Trophoblast cell (in vitro differentiated cells and primary cell): Measurements from ENCODE around the gene SLC25A38.

Experiments used
- DNase-seq, 2 donors: peaks; one replicate each; pipeline ENCODE4 v3.0.0-alpha.2; 2016
- H2AFZ ChIP-seq: 2 replicates; pipeline ENCODE4 v1.6.1; 2013; ENCODE audit warnings: low read length, moderate library complexity, mild to moderate bottlenecking; ENCODE audit not compliant: insufficient read depth, poor library complexity
- H2AK5ac ChIP-seq: 2 replicates; pipeline ENCODE4 v1.6.1; 2013; ENCODE audit warnings: mild to moderate bottlenecking, low read length
- H2BK120ac ChIP-seq: 2 replicates; pipeline ENCODE4 v1.6.1; 2013; ENCODE audit warnings: low read length, mild to moderate bottlenecking, moderate library complexity; ENCODE audit not compliant: insufficient read depth, poor library complexity
- H2BK12ac ChIP-seq: 2 replicates; pipeline ENCODE4 v1.6.1; 2013; ENCODE audit warnings: mild to moderate bottlenecking, low read length, moderate library complexity
- H2BK5ac ChIP-seq: 2 replicates; pipeline ENCODE4 v1.6.1; 2013; ENCODE audit warnings: low read length, low read depth, moderate library complexity, mild to moderate bottlenecking; ENCODE audit not compliant: poor library complexity
- H3K14ac ChIP-seq: 2 replicates; pipeline ENCODE4 v1.6.1; 2013; ENCODE audit warnings: mild to moderate bottlenecking, low read length
- H3K18ac ChIP-seq: 2 replicates; pipeline ENCODE4 v1.6.1; 2013; ENCODE audit warnings: mild to moderate bottlenecking, low read length
- H3K23ac ChIP-seq: 2 replicates; pipeline ENCODE4 v1.6.1; 2013; ENCODE audit warnings: low read length
- H3K27ac ChIP-seq: 2 replicates; pipeline ENCODE4 v1.5.1; 2013; ENCODE audit warnings: low read depth, mild to moderate bottlenecking, inconsistent platforms, low read length, moderate library complexity
- H3K27me3 ChIP-seq: 2 replicates; pipeline ENCODE4 v1.6.1; 2013; ENCODE audit warnings: inconsistent platforms, mild to moderate bottlenecking, low read length, moderate library complexity; ENCODE audit not compliant: insufficient read depth
- H3K36me3 ChIP-seq, 2 experiments: 1 replicate in 1 of 2; 2 replicates in 1 of 2; pipeline ENCODE4 v1.6.1; 2013; ENCODE audit warnings: low read length in 2 of 2, mild to moderate bottlenecking in 2 of 2, moderate library complexity in 1 of 2; ENCODE audit not compliant: insufficient read depth in 2 of 2, control insufficient read depth in 1 of 2
- H3K4ac ChIP-seq: 2 replicates; pipeline ENCODE4 v1.6.1; 2013; ENCODE audit warnings: low read depth, mild to moderate bottlenecking, low read length, moderate library complexity
- H3K4me1 ChIP-seq, 2 experiments: 1 replicate in 1 of 2; 2 replicates in 1 of 2; pipeline ENCODE4 v1.6.1; 2013; ENCODE audit warnings: low read length in 2 of 2, mild to moderate bottlenecking in 2 of 2, moderate library complexity in 1 of 2; ENCODE audit not compliant: insufficient read depth in 2 of 2, control insufficient read depth in 1 of 2
- H3K4me2 ChIP-seq: 2 replicates; pipeline ENCODE4 v1.6.1; 2013; ENCODE audit warnings: inconsistent platforms, mild to moderate bottlenecking, low read length, moderate library complexity
- H3K4me3 ChIP-seq: 2 replicates; pipeline ENCODE4 v1.5.1; 2013; ENCODE audit warnings: mild to moderate bottlenecking, low read depth, low read length, inconsistent platforms
- H3K79me1 ChIP-seq: one replicate; pipeline ENCODE4 v1.6.1; 2013; ENCODE audit warnings: low read length
- H3K79me2 ChIP-seq: 2 replicates; pipeline ENCODE4 v1.6.1; 2013; ENCODE audit warnings: low read length, mild to moderate bottlenecking; ENCODE audit not compliant: control insufficient read depth, insufficient read depth, poor library complexity
- H3K9ac ChIP-seq: 2 replicates; pipeline ENCODE4 v1.6.1; 2013; ENCODE audit warnings: mild to moderate bottlenecking, low read length
- H3K9me3 ChIP-seq: 2 replicates; pipeline ENCODE4 v1.6.1; 2013; ENCODE audit warnings: low read depth, mild to moderate bottlenecking, control low read depth, inconsistent platforms, low read length; ENCODE audit not compliant: insufficient read depth
- H4K12ac ChIP-seq: 2 replicates; pipeline ENCODE4 v1.6.1; 2013; ENCODE audit warnings: low read depth, mild to moderate bottlenecking, low read length, moderate library complexity
- H4K8ac ChIP-seq: 2 replicates; pipeline ENCODE4 v1.6.1; 2013; ENCODE audit warnings: low read depth, mild to moderate bottlenecking, low read length, moderate library complexity
- H4K91ac ChIP-seq: one replicate; pipeline ENCODE4 v1.6.1; 2013; ENCODE audit warnings: low read depth, mild to moderate bottlenecking, low read length, moderate library complexity
- WGBS: extraction: QIAGEN DNeasy Blood & Tissue Kit; methylation state at CpG from one replicate; pipeline ENCODE4 v1.1.7; 2013; ENCODE audit warnings: missing lambda C conversion rate; ENCODE audit not compliant: insufficient read length, insufficient coverage; ENCODE audit errors: extremely low coverage; 5-methylcytosine and 5-hydroxymethylcytosine counted together

SLC25A38 gene

DNA sequence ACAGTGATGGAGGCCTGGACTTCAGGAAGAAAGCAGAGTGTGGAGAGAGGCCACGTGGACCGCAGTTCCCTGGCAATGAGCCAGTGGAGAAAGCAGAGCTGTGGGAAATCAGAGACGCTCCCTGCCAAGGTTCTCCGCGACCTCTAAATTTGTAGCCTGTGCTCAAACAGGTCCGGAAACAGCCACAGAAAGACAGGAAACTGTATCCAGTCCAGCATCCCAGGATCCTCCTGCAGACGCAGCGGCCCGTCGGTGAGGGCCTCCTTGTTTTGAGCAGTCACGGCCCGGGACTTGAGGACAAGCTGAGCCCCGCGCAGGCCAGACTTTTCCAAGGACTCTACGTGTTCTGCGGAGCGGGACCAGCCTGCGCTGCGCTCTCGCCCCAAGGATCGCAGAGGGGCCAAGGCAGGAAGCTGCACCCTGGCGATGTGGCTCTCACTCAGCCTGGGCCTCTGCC is 45.6 kb downstream of the SLC25A38 start:
- Histone ChIP-seq H2AK5ac (no peak overlapping the region), H2BK5ac (no peak overlapping the region), H3K27ac (no peak overlapping the region), H3K23ac (no peak overlapping the region), H3K27me3 (no peaks in the 10 kb centered on the region), H4K91ac (peak overlapping the region; percentile 13), H2BK12ac (no peak overlapping the region), H3K9me3 (peaks cover 2% of the 10 kb centered on the region), H4K8ac (no peak overlapping the region), H3K4me1 (peaks cover 9 to 10% of the 10 kb centered on the region in 2 experiments), H3K18ac (no peak overlapping the region), H2BK120ac (no peak overlapping the region), H2AFZ (no peak overlapping the region), H3K79me1 (peaks cover 1% of the 10 kb centered on the region), H3K4ac (no peak overlapping the region), H3K4me3 (no peak overlapping the region), H3K9ac (no peak overlapping the region), H3K4me2 (no peak overlapping the region), H3K79me2 (no peaks in the 10 kb centered on the region), H3K36me3 (no peaks in the 10 kb centered on the region), H3K14ac (no peak overlapping the region), H4K12ac (no peak overlapping the region)
- no peak for DNase-seq
- WGBS = no CpG with 5 or more reads among the region's 22 CpGs

DNA sequence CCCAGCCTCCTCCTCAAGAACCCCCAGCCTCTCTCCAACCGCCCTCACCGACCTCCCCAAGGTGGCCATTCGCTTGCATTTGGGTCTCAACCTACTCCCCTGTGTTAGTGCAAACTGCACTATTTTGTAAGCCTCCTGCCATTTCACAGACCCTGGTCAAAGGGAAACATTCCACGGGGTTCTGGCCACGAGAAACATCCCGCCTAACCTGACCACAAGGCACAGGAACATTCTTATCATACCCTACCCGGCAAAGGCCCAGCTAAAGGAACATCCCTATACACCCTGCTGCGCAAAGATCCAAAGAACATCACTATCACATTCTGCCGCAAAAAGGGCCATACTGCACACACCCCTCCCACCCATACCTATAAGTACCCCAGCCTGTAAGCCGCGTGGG is 46.3 kb downstream of the SLC25A38 start:
- Histone ChIP-seq H3K27ac (no peak overlapping the region), H3K14ac (no peak overlapping the region), H3K4me1 (peaks cover 9 to 10% of the 10 kb centered on the region in 2 experiments), H3K23ac (no peak overlapping the region), H2BK12ac (no peak overlapping the region), H3K79me2 (no peaks in the 10 kb centered on the region), H3K9ac (no peak overlapping the region), H4K8ac (no peak overlapping the region), H3K4ac (no peak overlapping the region), H3K18ac (no peak overlapping the region), H4K91ac (peak overlapping the region; percentile 13), H2BK120ac (no peak overlapping the region), H3K27me3 (no peaks in the 10 kb centered on the region), H3K36me3 (no peaks in the 10 kb centered on the region), H4K12ac (no peak overlapping the region), H2AFZ (no peak overlapping the region), H2AK5ac (no peak overlapping the region), H2BK5ac (no peak overlapping the region), H3K4me2 (no peak overlapping the region), H3K9me3 (peaks cover 2% of the 10 kb centered on the region), H3K4me3 (no peak overlapping the region), H3K79me1 (peaks cover 1% of the 10 kb centered on the region)
- no CpG with 5 or more reads among the region's 11 CpGs for WGBS
- peak; percentile 53 to 69 for DNase-seq

DNA sequence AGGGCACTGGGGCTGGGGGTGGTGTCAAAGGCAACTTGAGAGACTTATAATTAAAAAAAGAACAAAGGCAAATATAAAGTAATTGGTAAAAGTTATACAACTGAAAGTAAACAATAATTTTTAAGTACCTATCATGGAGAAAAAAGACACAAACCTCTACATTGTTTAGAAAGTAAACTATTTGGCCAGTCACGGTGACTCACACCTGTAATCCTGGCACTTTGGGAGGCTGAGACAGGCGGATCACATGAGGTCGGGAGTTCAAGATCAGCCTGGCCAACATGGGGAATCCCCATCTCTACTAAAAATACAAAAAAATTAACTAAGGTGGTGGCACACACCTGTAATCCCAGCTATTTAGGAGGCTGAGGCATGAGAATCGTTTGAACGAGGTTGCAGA is 49.2 kb downstream of the SLC25A38 start:
- Histone ChIP-seq H2BK120ac (no peak overlapping the region), H3K27me3 (no peaks in the 10 kb centered on the region), H2BK12ac (no peak overlapping the region), H3K4me1 (peaks cover 12 to 16% of the 10 kb centered on the region in 2 experiments), H2AK5ac (no peak overlapping the region), H3K79me2 (no peaks in the 10 kb centered on the region), H3K4me2 (no peak overlapping the region), H3K9ac (no peak overlapping the region), H3K14ac (no peak overlapping the region), H3K23ac (no peak overlapping the region), H2AFZ (no peak overlapping the region), H2BK5ac (no peak overlapping the region), H3K9me3 (peaks cover 2% of the 10 kb centered on the region), H3K4ac (no peak overlapping the region), H4K8ac (no peak overlapping the region), H3K4me3 (no peak overlapping the region), H3K18ac (no peak overlapping the region), H4K91ac (no peak overlapping the region), H3K79me1 (peaks cover 1% of the 10 kb centered on the region), H3K27ac (no peak overlapping the region), H3K36me3 (no peaks in the 10 kb centered on the region), H4K12ac (no peak overlapping the region)
- no CpG with 5 or more reads among the region's 5 CpGs for WGBS
- peak; percentile 35 to 40 for DNase-seq

DNA sequence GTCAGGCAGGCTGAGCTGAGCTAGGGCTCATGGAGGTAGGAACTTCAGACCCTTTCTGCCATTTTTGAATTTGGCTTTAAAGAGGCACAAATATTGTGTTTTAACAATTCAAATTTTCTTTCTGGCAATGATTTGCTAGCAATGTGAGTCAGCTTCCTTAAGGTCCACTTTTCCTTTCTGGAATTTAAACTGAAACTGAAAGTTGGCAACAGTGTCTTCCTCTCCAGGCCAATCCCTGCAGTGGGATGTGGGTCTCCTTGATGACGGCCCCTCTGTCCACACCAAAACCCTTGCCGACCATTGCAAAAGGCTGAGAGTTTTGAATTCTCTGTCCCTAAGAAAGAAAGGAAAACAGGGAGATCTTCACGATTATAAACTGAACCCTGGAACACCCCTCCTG is 50.5 kb downstream of the SLC25A38 start:
- H3K79me1 ChIP-seq = peaks cover 1% of the 10 kb centered on the region
- H2BK120ac ChIP-seq = no peak overlapping the region
- H4K12ac ChIP-seq = no peak overlapping the region
- H3K9ac ChIP-seq = no peak overlapping the region
- no peaks in the 10 kb centered on the region for H3K36me3 ChIP-seq
- H3K27me3 ChIP-seq = no peaks in the 10 kb centered on the region
- peaks cover 2% of the 10 kb centered on the region for H3K9me3 ChIP-seq
- no peaks in the 10 kb centered on the region for H3K79me2 ChIP-seq
- no peak overlapping the region for H4K91ac ChIP-seq
- H2AK5ac ChIP-seq = no peak overlapping the region
- no peak overlapping the region for H2BK12ac ChIP-seq
- no peak overlapping the region for H3K18ac ChIP-seq
- peaks cover 12 to 16% of the 10 kb centered on the region in 2 experiments for H3K4me1 ChIP-seq
- no peak overlapping the region for H3K4me3 ChIP-seq
- no peak overlapping the region for H4K8ac ChIP-seq
- H3K27ac ChIP-seq = no peak overlapping the region
- DNase-seq = no peak
- no peak overlapping the region for H3K23ac ChIP-seq
- H3K14ac ChIP-seq = no peak overlapping the region
- no peak overlapping the region for H3K4ac ChIP-seq
- H2AFZ ChIP-seq = no peak overlapping the region
- no CpG with 5 or more reads among the region's 3 CpGs for WGBS
- no peak overlapping the region for H3K4me2 ChIP-seq
- no peak overlapping the region for H2BK5ac ChIP-seq
